ENCODE results near the gene ERGIC1. TPM values are rescaled to one million over a fixed set of nuclear protein-coding genes. Genes with fewer than 3 reads are reported as not detected.

ERGIC1 gene
- polyA plus RNA-seq, 1 donor: 89.6 TPM

DNA sequence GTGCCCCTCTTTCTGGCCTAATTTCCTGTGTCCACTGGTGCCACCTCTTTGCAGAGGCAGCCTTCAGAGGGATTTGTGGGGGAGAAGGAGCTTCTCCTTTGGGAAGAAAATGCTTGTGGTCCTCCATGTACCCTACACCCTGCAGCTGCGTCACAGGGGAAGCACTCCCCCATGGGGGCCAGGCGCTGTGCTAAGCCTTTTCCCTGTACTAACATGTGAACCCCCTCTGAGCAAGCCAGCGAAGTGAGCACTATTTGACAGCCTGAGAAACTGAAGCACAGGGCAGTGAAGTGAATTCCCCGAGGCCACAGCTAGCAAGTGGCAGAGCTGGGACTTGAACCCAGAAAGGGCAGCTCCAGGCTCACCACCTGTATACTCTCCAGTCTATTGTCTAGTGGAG lies 32.3 kb downstream of the ERGIC1 start:
- no peak for DNase-seq

GRCh38 chr5:172866802-172867748 lies 33.0 kb downstream of the ERGIC1 start:
- peak; percentile 53 for DNase-seq

GRCh38 chr5:172867761-172868435 lies 33.8 kb downstream of the ERGIC1 start:
- no peak for DNase-seq

DNA sequence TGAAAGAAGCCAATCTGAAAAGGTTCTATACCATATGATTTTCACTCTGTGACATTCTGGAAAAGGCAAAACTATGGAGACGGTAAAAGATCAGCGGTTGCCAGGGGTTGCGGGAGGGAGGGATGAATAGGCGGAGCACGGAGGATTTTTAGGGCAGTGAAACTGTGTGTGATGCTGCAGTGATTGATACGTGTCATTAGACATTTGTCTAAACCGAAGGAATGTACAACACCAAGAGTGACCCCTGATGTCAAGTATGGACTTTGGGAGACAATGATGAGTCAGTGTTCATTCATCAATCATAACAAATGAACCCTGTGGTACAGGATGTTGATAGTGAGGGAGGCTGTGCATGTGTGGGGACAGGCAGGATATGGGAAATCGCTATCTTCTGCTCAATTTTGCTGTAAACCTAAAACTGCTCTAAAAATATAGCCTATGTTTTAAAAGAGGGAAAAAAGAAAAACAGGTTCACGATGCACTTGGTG lies 34.4 kb downstream of the ERGIC1 start:
- no peak for DNase-seq

- DNase-seq: peak; percentile 77
Measured at GRCh38 chr5:172868924-172869591, 35.0 kb downstream of the ERGIC1 start.

- no peak for DNase-seq
Measured at GRCh38 chr5:172869691-172870090, 35.6 kb downstream of the ERGIC1 start.

DNA sequence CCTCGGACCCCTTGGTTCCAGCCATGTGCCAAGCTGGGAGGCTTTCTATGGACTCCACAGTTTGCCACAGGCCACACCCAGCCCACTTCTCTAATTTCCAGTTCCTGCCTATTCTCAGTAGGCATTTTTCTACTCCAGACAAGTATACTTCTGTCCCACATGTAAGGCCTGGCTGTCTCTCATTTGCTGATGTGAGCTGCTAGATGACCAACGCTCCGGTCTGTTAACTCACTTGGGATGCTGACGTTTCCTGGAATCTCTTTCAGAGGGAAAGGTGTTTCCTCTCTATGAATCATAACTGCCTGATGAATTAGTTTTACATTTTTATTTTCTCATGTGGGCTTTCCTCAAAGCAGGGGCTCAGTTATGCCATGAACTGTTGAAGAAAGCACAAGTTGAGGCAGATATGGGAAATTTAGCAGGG lies 36.3 kb downstream of the ERGIC1 start:
- DNase-seq: peak; percentile 78

DNA sequence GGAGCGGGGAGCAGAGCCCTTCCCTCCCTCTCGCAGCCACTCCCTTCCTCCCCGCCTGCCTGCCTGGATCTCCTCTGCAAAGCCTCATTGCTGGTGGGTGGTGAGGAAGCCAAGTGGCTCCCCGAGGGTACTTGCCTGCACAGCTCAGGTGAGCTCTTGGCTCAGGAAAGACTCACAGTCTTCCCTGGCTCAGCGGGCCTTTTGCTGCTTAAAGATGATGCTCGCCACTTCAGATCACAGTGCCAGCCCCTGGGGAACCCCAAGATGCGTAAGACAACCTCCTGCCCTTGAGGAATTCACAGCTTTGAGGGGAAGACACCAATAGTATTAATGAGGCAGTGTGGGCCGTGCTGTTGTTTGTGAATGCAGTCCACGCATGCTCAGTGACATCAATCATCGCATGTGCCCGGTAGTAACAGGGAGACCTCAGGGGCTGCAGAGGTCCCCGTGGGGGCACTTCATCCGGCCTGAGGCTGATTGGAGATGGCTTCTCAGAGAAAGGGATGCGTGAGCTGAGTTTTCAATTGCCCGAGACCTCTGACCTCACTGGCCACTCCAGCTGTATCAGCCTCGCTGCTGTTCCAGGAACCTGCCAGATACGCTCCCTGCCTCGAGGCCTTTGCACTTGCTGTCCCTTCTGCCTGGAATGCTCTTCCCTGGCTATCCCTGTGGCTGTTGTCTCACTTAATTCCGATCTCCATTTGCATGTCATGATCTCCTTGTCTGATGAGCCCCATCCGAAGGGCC lies 36.8 kb downstream of the ERGIC1 start:
- no peak for DNase-seq

DNA sequence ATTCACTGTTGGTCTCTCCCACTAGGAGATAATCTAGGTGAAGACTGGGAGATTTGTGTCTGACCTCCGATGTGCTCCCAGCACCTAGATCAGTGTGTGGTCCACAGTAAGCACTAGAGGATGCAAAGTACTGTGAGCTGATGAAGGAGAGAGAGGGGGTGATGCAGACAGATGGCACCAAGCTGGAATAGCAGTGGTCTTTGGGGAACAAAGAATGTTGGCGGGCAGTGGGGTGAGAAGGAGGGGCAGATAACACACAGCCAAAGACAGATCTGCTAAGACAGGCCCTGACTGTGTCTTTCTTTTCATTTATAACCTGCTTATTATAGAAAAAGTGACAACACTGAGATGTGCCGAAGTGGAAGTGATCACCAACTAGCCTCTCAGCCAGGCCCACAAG lies 37.5 kb downstream of the ERGIC1 start:
- DNase-seq: no peak

GRCh38 chr5:172871982-172872381 lies 37.9 kb downstream of the ERGIC1 start:
- no peak for DNase-seq

- DNase-seq: peak; percentile 84
Measured at GRCh38 chr5:172872997-172873491, 39.0 kb downstream of the ERGIC1 start.

DNA sequence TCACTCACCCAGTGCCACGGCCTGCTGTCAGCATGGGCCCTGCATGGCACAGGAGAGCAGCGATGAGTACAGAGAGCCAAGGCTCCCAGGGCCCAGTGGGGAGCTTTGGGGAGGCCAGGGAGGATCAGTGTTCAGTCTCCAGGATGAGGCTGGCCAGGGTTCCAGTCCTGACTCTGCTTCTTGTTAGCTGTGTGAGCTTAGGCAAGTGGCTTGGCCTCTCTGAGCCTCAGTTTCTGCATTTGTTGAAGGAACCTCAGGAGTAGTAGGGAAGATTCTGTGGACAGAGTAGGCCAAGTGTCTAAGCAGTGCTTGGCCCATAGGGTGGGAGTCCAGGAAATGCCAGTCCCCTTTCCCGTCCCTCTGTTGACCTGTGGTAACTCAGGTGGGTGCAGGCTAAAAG lies 39.5 kb downstream of the ERGIC1 start:
- DNase-seq: no peak

GRCh38 chr5:172874647-172875504 lies 40.8 kb downstream of the ERGIC1 start:
- DNase-seq: no peak

DNA sequence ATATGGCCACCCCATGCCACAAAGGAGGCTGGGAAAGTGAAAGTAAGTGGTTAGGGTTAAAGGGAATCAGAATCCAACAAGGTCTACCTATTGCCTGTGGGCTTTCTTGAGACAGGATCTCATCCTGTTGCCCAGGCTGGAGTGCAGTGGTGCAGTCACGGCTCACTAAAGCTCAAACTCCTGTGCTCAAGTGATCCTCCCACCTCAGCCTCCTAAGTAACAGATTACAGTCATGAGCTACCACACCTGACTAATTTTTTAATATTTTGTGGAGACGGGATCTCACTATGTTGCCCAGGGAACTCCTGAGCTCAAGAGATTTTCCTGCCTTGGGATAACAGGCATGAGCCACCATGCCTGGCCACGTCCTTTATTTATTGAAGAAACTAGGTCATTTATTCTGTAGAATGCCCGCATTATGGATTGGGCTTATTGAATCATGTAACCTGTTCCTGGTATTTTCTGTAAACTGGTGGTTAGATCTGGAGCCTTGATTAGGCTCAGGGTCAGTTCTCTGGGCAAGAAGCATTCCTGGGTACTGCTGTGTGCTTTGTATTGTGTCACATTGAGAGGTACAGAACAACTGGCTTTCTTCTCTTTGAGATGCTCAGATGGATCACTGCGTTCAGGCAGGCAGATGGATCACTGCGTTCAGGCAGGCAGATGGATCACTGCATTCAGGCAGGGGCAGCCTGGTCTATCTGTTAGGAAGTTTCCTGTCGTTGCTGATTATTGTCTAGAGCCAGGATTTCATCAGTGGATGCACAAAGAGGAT lies 41.6 kb downstream of the ERGIC1 start:
- no peak for DNase-seq

DNA sequence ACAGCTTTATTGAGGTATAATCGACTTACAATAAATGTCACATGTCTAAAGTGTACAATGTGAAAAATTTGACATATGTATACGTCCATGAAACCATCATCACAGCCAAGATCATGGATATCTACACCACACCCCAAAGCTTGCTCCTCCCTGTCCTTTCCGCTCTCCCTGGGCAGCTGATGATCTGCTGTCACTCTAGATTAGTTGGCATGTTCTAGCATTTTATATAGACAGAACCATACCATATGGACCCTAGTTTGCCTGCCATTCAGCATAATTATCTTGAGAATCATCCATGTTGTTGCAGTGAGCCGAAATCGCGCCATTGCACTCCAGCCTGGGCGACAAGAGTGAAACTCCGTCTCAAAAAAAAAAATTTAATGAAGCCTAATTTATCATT lies 42.5 kb downstream of the ERGIC1 start:
- DNase-seq: no peak

GRCh38 chr5:172877466-172878260 lies 43.6 kb downstream of the ERGIC1 start:
- DNase-seq: no peak

GRCh38 chr5:172878585-172878932 lies 44.5 kb downstream of the ERGIC1 start:
- DNase-seq: no peak

DNA sequence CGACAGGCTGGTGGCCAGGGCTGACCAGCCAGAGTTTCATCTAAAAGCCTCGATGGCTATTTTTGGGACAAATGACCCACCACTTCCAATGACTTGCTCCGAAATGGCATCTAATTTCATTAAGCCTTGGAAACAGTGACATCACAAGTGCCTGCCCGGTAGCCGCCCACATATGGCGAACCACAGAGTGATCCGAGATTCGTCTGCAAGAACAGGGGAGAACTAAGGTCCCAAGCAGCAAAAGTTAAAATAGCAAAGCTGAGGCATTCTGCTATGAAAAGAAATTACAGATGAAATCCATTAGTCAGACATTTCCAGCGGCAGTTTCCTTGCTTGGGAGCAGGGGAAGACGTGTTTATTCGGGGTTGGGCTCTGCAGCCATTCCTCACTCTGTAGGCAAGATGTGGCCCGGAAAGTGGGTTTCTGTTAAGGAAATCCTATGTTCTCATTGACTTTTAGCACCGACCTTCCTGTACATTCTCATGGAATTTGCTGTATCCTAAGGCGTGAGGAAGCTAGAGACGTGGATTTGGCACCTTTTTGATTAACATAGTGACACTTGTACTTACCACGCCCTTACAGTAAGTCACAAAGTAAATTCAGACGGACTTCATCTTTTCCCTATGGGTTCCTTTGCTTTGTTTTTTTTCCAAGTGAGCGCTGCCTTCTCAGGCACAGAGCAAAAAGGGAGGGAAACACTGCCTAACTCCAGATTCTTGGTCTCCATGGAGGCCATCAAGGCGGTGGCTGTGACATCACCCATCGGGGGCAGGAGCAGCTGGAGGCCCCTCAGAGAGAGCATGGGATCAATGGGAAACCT lies 45.1 kb downstream of the ERGIC1 start:
- DNase-seq: no peak
